Measurements from ENCODE around the gene CCDC85C. TPM values are rescaled to one million over a fixed set of nuclear protein-coding genes. Genes with fewer than 3 reads are reported as not detected.

The CCDC85C gene
- total RNA-seq, 1 donor = 11.2 TPM

DNA sequence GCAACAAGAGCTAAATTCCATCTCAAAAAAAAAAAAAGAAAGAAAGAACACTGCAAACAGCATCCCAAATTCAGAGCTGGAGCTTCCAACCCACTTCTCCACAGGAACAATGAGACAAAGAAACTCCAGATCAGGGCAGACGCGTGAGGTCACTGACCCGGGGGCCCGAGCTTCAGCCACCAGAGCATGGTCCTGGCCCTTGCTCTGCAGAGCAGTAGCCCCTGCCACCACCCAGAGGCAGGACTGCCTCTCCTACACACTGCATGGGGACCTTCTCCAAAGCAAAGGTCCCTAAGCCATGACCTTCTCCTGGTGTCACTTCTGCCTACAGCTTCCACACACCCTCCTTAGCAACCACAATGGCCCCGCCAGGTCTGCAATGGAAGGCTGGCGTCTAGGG, 69.7 kb downstream of the CCDC85C start:
- H3K4me3 ChIP-seq (ENCODE audit: low read depth, low read length) = no peak overlapping the region
- TF ChIP-seq, protein P1, sequence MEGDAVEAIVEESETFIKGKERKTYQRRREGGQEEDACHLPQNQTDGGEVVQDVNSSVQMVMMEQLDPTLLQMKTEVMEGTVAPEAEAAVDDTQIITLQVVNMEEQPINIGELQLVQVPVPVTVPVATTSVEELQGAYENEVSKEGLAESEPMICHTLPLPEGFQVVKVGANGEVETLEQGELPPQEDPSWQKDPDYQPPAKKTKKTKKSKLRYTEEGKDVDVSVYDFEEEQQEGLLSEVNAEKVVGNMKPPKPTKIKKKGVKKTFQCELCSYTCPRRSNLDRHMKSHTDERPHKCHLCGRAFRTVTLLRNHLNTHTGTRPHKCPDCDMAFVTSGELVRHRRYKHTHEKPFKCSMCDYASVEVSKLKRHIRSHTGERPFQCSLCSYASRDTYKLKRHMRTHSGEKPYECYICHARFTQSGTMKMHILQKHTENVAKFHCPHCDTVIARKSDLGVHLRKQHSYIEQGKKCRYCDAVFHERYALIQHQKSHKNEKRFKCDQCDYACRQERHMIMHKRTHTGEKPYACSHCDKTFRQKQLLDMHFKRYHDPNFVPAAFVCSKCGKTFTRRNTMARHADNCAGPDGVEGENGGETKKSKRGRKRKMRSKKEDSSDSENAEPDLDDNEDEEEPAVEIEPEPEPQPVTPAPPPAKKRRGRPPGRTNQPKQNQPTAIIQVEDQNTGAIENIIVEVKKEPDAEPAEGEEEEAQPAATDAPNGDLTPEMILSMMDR (IDR thresholded peaks at IDR 0.05; ENCODE audit: insufficient read depth, low read depth, low read length) = no peak
- DNase-seq (ENCODE audit: low read depth) = no peak

DNA sequence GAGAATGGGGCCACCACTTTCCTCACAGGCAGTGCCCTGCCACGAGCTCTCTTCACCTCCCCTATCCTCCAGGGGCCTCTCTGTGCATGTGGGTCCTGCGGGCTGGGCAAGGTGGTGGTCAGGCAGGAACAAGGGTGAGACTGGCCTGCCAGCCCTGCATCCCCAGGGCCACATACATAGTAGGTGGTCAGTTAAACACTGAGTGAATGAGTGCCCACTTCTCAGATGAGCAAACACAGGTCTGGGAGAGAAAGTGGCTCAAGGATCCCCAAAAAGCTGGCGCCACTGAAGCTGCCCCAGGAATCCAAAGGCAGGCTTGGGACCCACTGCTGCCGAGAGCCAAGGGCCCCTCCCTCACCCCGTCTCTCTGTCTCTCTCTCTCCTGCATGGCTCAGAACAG, 71.7 kb downstream of the CCDC85C start:
- TF ChIP-seq, protein P1 (IDR thresholded peaks at IDR 0.05; ENCODE audit: insufficient read depth, low read depth, low read length) = no peak
- no peak for DNase-seq (ENCODE audit: low read depth)
- H3K4me3 ChIP-seq (ENCODE audit: low read depth, low read length) = no peak overlapping the region

DNA sequence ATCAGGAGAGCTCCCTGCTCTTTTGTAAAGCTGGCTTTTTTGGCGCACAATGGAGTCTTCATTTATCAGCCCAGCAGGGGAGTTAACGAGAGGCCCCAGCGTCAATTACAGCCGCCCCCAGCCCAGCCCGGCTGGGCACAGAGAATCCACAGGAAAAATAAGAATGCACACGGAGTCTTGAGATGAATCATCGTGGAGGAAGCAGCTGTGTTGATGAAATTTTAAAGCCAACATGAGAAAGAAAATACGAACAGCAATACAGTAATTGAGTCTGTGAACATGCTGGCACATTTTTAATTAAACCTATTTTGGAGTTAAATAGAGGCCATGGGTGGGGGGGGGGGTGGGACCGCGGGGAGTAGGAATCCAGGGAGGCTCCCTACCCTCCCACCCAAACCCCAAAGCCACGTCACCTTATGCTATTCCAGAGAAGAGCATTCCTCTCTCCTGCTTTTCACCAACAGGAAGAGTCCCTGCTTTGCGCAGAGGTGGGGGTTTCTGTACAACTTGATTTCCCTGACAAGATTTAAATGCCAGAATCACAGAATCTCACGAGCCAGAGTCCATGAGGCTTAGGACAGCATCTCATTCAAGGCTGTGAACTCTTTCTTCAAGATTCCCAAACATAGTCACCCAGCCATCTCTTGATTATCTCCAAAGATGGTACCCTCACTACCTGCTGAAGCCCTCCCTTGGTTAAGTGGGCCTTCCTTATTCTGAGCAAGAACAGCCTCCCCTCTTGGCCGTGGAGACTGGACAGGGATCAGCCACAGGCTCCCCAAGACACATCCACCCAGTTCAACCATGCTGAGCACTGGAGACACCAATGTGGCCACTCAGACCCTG, 72.5 kb downstream of the CCDC85C start:
- no peak overlapping the region for H3K4me3 ChIP-seq (ENCODE audit: low read depth, low read length)
- DNase-seq (ENCODE audit: low read depth) = peak; percentile 57
- TF ChIP-seq, protein P1 (IDR thresholded peaks at IDR 0.05; ENCODE audit: insufficient read depth, low read depth, low read length) = no peak

DNA sequence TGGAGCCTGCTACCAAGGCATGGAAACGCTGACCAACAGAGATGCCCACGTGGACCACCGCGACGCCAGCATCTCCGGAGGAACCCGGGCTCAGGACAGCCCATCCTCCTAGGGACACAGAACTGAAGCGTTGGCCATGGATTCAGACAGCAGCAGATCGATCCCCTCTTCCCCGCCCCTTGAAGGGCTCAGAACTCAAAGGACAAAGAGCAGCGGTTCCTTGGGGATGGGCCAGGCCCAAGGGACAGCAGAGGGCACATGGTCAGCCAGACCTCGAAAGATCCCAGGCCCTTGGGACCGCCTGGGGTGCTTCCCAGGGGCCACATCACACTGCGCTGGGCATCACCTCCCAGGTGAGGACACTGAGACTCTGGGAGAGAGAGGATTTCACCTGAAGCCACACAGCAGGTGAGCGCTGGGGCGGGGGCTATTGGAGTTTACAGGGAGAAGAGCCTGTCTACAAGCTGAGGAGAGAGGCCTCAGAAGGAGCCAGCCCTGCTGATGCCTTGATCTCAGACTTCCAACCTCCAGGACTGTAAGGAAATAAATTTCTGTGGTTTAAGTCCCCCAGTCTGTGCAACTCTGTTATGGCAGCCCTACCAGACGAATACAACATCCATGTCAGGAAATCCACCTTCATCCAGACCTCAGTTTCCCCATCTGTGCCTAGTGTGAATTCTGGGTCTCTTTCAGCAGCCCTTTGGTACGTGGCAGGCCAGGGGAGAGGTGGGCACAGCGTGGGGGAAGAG, 73.4 kb downstream of the CCDC85C start:
- DNase-seq (ENCODE audit: low read depth) = no peak
- H3K4me3 ChIP-seq (ENCODE audit: low read depth, low read length) = no peak overlapping the region
- TF ChIP-seq, protein P1 (IDR thresholded peaks at IDR 0.05; ENCODE audit: insufficient read depth, low read depth, low read length) = no peak

DNA sequence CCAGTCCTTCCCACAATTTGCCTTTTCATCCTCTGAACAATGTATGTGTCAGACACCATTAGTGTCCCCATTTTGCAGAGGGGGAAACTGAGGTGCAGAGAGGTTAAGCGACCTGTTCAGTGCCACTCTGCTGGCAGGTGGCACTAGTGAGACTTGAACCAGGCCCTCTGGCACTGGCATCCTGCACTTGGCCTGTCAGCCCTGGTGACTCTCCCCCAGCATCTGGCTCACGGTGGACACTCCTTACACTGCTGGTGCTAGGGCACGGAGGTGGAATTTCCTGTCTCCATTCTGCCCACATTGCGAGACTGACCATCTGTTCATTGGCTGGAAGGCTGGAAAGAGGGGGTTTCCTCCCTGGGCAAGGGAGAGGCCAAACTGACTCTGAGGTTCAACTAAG, 74.1 kb downstream of the CCDC85C start:
- no peak for DNase-seq (ENCODE audit: low read depth)
- TF ChIP-seq, protein P1 (IDR thresholded peaks at IDR 0.05; ENCODE audit: insufficient read depth, low read depth, low read length) = no peak
- H3K4me3 ChIP-seq (ENCODE audit: low read depth, low read length) = no peak overlapping the region

DNA sequence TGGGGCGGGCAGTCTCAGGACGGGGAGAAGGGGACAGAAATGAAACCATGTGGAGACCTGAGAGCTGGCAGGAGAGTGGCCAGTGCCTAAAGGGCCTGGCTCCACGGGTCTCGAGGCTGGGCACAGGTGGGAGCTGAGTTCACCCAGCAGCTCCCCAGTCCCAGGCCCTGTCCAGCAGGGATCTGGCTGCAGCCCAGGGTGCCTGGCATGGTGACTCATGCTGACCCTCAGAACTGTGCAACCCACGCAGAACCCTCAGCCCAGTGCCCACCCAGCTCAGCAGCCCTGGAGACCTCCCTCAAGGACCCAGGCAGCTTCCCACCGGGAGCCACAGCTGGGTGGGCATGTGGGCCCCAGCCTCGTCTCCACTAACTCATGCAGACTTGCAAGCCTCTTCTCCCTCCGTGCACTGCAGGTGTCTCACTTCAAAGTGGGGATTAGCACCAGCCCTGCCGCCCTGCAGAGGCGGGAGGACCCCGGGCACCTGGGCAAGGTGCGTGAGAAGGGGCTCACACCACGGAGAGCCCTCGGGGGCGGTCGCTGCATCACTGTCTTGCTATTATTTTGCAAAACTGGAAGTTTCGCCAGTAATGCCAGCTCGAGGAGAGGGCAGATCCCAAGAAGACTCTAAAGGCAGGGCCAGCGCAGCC, 76.5 kb downstream of the CCDC85C start:
- H3K4me3 ChIP-seq (ENCODE audit: low read depth, low read length) = no peak overlapping the region
- TF ChIP-seq, protein P1 (IDR thresholded peaks at IDR 0.05; ENCODE audit: insufficient read depth, low read depth, low read length) = no peak
- no peak for DNase-seq (ENCODE audit: low read depth)
